HepG2 (cell line): ENCODE results near the gene PALM. TPM values are rescaled to one million over a fixed set of nuclear protein-coding genes. Genes with fewer than 3 reads are reported as not detected.

Experiments
- ATAC-seq: fragments of 200-7000 bp; cut with Tn5 transposase; 3 replicates; pipeline ENCODE4 v1.9.1; 2020; ENCODE audit warnings: mild to moderate bottlenecking, moderate library complexity
- BruUV-seq: library from RNA; stranded (reverse); fragments of 400-500 nt; replicated peaks from 2 replicates; lab custom pipeline; 2021; lab: Mats Ljungman, UMichigan
- CTCF ChIA-PET: fragments of 300-600 bp; formaldehyde crosslinking; extraction: SDS; loops from one replicate; lab custom pipeline; 2021; ENCODE audit warnings: low total read pairs, inconsistent platforms, low intra/inter-chr PET ratio; lab: Yijun Ruan, JAX
- POLR2A ChIA-PET: fragments of 350-600 bp; sonication (Branson Sonifier 250); formaldehyde crosslinking; loops from one replicate; lab custom pipeline; 2020; ENCODE audit warnings: antibody characterized with exemption, inconsistent platforms; lab: Yijun Ruan, JAX
- DNase-seq: peaks from one replicate; pipeline ENCODE4 v3.0.0-alpha.2; 2015; ENCODE audit warnings: low spot score
- FAIRE-seq: peaks from 3 replicates; lab custom pipeline; 2011; peaks lifted over from hg19 to GRCh38; lab: Jason Lieb, UNC
- H2AFZ ChIP-seq: one replicate; pipeline ENCODE4 v1.6.1; 2011; ENCODE audit warnings: low read length, inconsistent platforms
- H3K27ac ChIP-seq: fragments of 300-600 bp; 3 replicates; pipeline ENCODE4 v1.8.0; 2011; ENCODE audit warnings: mixed run types, mild to moderate bottlenecking, mixed read lengths, low read length, inconsistent platforms; ENCODE audit not compliant: insufficient read depth; ENCODE audit errors: extremely low read length
- H3K27me3 ChIP-seq, 2 experiments: fragments of 200-600 bp in 1 of 2; 2 replicates in 1 of 2; 3 replicates in 1 of 2; pipeline versions ENCODE4 v1.6.0 to v1.8.0; 2011; ENCODE audit warnings: low read length in 2 of 2, mild to moderate bottlenecking in 2 of 2, moderate library complexity in 2 of 2, inconsistent platforms in 1 of 2; ENCODE audit not compliant: insufficient read depth in 2 of 2, control insufficient read depth in 1 of 2
- H3K36me3 ChIP-seq, 2 experiments: fragments of 200-600 bp in 1 of 2; replicated peaks in 1 of 2; 2 replicates in 1 of 2; 3 replicates in 1 of 2; pipeline versions ENCODE4 v1.5.1 to v1.8.0; 2011; ENCODE audit warnings: low read length in 2 of 2, inconsistent platforms in 1 of 2; ENCODE audit not compliant: insufficient read depth in 2 of 2, control insufficient read depth in 1 of 2
- H3K4me1 ChIP-seq: 2 replicates; pipeline ENCODE4 v1.5.1; 2012; ENCODE audit warnings: low read length, inconsistent platforms; ENCODE audit not compliant: insufficient read depth
- H3K4me2 ChIP-seq: 2 replicates; pipeline ENCODE4 v1.6.0; 2011; ENCODE audit warnings: low read depth, low read length, inconsistent platforms
- H3K4me3 ChIP-seq, 3 experiments: fragments of 200-600 bp in 1 of 3; sonication (generic), shearing (Covaris generic) in 1 of 3; replicated peaks in 1 of 3; 2 replicates each; pipeline ENCODE4 v1.5.1; 2011 to 2016; ENCODE audit warnings: low read length in 3 of 3, inconsistent platforms in 2 of 3, low read depth in 2 of 3, mild to moderate bottlenecking in 2 of 3, control low read depth in 1 of 3, mixed read lengths in 1 of 3; ENCODE audit not compliant: insufficient read depth in 1 of 3
- H3K79me2 ChIP-seq: one replicate; pipeline ENCODE4 v1.6.1; 2011; ENCODE audit warnings: low read length, inconsistent platforms; ENCODE audit not compliant: insufficient read depth
- H3K9ac ChIP-seq: 2 replicates; pipeline ENCODE4 v1.6.0; 2011; ENCODE audit warnings: mild to moderate bottlenecking, low read depth, low read length, inconsistent platforms; ENCODE audit not compliant: insufficient read depth
- H3K9me3 ChIP-seq: 2 replicates; pipeline ENCODE4 v1.5.1; 2012; ENCODE audit warnings: mild to moderate bottlenecking, low read length
- H4K20me1 ChIP-seq: 2 replicates; pipeline ENCODE4 v1.6.0; 2011; ENCODE audit warnings: inconsistent platforms, mild to moderate bottlenecking, low read length, moderate library complexity; ENCODE audit not compliant: insufficient read depth
- BHLHE40 ChIP-seq: IDR thresholded peaks from 2 replicates; pipeline ENCODE4 v1.6.1; 2011; ENCODE audit warnings: low read length, improper control_type of control experiment
- HDAC2 ChIP-seq: sonication (generic); formaldehyde crosslinking; IDR thresholded peaks from 2 replicates; pipeline ENCODE4 v1.4.0; 2020; ENCODE audit warnings: missing genetic modification reagents
- MXD4 ChIP-seq: IDR thresholded peaks from 2 replicates; pipeline ENCODE4 v1.6.1; 2016; ENCODE audit warnings: mild to moderate bottlenecking, missing biosample characterization, missing genetic modification reagents
- SKIL ChIP-seq: sonication (generic); formaldehyde crosslinking; IDR thresholded peaks from 2 replicates; pipeline ENCODE4 v1.8.0; 2022; ENCODE audit warnings: missing genetic modification reagents, mild to moderate bottlenecking, moderate library complexity, borderline replicate concordance
- SOX13 ChIP-seq, 3 experiments: fragments of 450-650 bp in 1 of 3; sonication (generic) in 1 of 3; formaldehyde crosslinking in 1 of 3; IDR thresholded peaks in 2 of 3; conservative IDR thresholded peaks in 1 of 3; 2 replicates each; pipeline versions ENCODE4 v1.5.0 to v1.6.1; 2016 to 2020; ENCODE audit warnings: antibody characterized with exemption in 1 of 3, mild to moderate bottlenecking in 1 of 3, missing compliant biosample characterization in 1 of 3, missing genetic modification reagents in 1 of 3, moderate library complexity in 1 of 3
- TOPORS ChIP-seq: sonication (generic); formaldehyde crosslinking; IDR thresholded peaks from 2 replicates; pipeline ENCODE4 v1.8.0; 2023; ENCODE audit warnings: mild to moderate bottlenecking, missing genetic modification reagents
- YEATS2 ChIP-seq: sonication (generic); formaldehyde crosslinking; IDR thresholded peaks from 2 replicates; pipeline ENCODE4 v1.4.0; 2020; ENCODE audit warnings: missing genetic modification reagents, borderline replicate concordance
- ZFAT ChIP-seq: sonication (generic); formaldehyde crosslinking; conservative IDR thresholded peaks from 2 replicates; pipeline ENCODE4 v1.8.1; 2023; ENCODE audit warnings: missing genetic modification reagents, inconsistent platforms
- ZFP36 ChIP-seq: fragments of 150-350 bp; IDR thresholded peaks from 2 replicates; pipeline ENCODE4 v1.6.1; 2018; ENCODE audit warnings: borderline replicate concordance, low read length, low read depth; ENCODE audit not compliant: partially characterized antibody
- ZNF737 ChIP-seq: sonication (generic); formaldehyde crosslinking; IDR thresholded peaks from 2 replicates; pipeline ENCODE4 v1.5.0; 2020; ENCODE audit warnings: missing genetic modification reagents, mild to moderate bottlenecking, borderline replicate concordance
- ZNF770 ChIP-seq: sonication (generic); formaldehyde crosslinking; IDR thresholded peaks from 2 replicates; pipeline ENCODE4 v1.5.0; 2020; ENCODE audit warnings: mild to moderate bottlenecking, missing genetic modification reagents
- WGBS: methylation state at CpG from one replicate; pipeline ENCODE4 v1.1.6; 2017; ENCODE audit warnings: low lambda C conversion rate; 5-methylcytosine and 5-hydroxymethylcytosine counted together
- in situ Hi-C: cut with HindIII; loops from 2 replicates; pipeline ENCODE4 v1.10.0; 2017; ENCODE audit warnings: low pct_unique_long_range_greater_than_20kb; ENCODE audit not compliant: extremely low pct_ligation_motif_present
- intact Hi-C: fragments of 100-400 bp; cut with micrococcal nuclease; formaldehyde crosslinking; loops from one replicate; pipeline ENCODE4 v1.10.0; 2022; ENCODE audit not compliant: unreplicated experiment
- polyA plus RNA-seq, 8 experiments: library from polyadenylated mRNA; depleted of rRNA in 3 of 8; stranded (reverse) in 7 of 8; unstranded in 1 of 8; fragments of >200 nt; fragmentation: Illumina TruSeq in 4 of 8; extraction: Trizol in 4 of 8; gene quantifications; 2 replicates each; pipeline versions ENCODE4 v1.2.1 to v1.2.3, GENCODE V29; 2011 to 2016; ENCODE audit warnings: low read depth in 4 of 8, missing spikeins in 1 of 8, mixed read lengths in 1 of 8; ENCODE audit not compliant: insufficient read depth in 1 of 8
- total RNA-seq, 5 experiments: library from RNA; depleted of rRNA; stranded (reverse); fragments of >200 nt; fragmentation: Illumina TruSeq; extraction: Trizol; gene quantifications; 2 replicates each; pipeline ENCODE4 v1.2.3, GENCODE V29; 2016; ENCODE audit warnings: low read depth in 1 of 5
- TF ChIP-seq, protein P1 (sequence below): sonication (generic); formaldehyde crosslinking; conservative IDR thresholded peaks from 2 replicates; pipeline ENCODE4 v1.8.0; 2022; ENCODE audit warnings: missing genetic modification reagents

Gene PALM
- total and polyA plus RNA-seq, 2 of the 13 experiments (the other 11 are each of a cell fraction or from before 2014, with no cell fraction given): 4.0 to 9.7 TPM

DNA sequence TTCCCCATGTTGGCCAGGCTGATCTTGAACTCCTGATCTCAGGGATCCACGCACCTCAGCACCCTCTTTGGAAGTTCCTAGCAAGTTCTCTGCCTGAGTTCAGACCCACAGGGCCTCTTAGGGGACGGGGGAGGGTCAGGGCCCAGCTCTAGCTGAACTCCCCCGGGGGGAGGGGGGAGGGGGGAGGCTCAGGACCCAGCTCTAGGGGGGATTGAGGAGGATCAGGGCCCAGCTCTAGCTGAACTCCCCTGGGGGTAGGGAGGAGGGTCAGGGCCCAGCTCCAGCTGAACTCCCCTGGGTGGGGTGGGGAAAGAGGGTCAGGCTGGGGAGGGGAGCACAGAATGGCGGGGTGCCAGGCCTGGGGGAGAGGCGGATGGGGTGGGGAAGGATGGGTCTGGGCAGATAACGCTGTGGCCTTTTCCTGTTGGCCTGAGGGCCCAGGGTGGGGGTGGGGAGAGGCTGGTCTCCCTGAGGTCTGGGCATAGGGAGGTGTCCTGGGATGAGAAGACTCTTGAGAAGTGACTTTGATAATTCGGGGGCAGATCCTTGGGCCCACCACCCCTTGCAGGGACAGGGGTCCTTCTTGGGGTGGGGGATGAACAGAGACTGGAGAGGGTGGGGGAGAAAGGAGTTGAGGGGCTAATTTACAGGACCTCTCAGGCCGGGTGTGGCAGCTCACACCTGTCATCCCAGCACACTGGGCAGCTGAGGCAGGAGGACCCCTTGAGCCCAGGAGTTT is 83.0 kb downstream of the PALM start (continued):
- TF ChIP-seq SKIL (CRISPR knock-in tag): no peak
- no peak for TF ChIP-seq YEATS2 (CRISPR knock-in tag)

DNA sequence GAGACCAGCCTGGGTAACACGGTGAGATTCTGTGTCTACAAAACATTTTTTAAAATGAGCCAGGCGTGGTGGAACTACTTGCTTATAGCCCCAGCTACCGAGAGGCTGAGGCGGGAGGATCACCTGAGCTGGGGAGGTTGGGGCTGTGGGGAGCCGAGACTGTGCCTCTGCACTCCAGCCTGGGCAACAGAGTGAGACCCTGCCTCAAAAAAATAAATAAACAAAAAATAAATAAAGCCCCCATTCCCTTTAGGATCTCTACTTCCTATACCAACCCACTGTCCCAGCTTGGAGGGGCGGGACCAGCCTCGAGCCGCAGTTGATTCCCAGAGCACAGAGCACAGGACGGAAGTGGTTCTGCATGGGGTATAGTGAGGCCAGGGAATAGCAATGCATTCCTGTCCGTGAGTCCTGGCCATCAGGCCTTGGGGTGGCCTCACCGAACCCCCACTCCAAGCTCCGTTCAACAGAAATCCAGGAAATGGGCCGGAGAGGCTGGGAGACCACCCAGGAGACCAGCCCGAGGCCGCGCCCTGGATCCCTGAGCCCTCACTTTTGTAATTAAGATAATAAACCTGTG is 83.7 kb downstream of the PALM start:
- Histone ChIP-seq H3K36me3 (no peaks in the 10 kb centered on the region), H4K20me1 (no peaks in the 10 kb centered on the region), H3K4me2 (peak overlapping the region; percentile 43), H2AFZ (no peak overlapping the region), H3K79me2 (no peaks in the 10 kb centered on the region), H3K4me1 (peaks cover 77% of the 10 kb centered on the region), H3K9me3 (no peaks in the 10 kb centered on the region), H3K27ac (no peak overlapping the region), H3K4me3 (peak overlapping the region in 1 of 3 experiments; percentile 38; a peak in 1 of 6 replicates), H3K27me3 (no peaks in the 10 kb centered on the region), H3K9ac (peak overlapping the region; percentile 10; the same call in 1 of the 2 replicates)
- ChIA-PET POLR2A (interaction anchor here (1.1 kb wide), 1 partner anchor 9 kb away, joined by 4 read pairs; no protein-coding TSS in a partner anchor), CTCF (no interaction called here)
- in situ Hi-C loops: no loop called here
- 36% methylated on average over 9 of the region's 16 CpGs for WGBS
- ATAC-seq (no peak), DNase-seq (no peak), FAIRE-seq (no peak)
- intact Hi-C loops: no loop called here
- no TSS peak for BruUV-seq
- TF ChIP-seq, protein P1, sequence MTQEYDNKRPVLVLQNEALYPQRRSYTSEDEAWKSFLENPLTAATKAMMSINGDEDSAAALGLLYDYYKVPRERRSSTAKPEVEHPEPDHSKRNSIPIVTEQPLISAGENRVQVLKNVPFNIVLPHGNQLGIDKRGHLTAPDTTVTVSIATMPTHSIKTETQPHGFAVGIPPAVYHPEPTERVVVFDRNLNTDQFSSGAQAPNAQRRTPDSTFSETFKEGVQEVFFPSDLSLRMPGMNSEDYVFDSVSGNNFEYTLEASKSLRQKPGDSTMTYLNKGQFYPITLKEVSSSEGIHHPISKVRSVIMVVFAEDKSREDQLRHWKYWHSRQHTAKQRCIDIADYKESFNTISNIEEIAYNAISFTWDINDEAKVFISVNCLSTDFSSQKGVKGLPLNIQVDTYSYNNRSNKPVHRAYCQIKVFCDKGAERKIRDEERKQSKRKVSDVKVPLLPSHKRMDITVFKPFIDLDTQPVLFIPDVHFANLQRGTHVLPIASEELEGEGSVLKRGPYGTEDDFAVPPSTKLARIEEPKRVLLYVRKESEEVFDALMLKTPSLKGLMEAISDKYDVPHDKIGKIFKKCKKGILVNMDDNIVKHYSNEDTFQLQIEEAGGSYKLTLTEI: no peak
- TF ChIP-seq HDAC2 (CRISPR knock-in tag) (no peak), ZNF737 (no peak), BHLHE40 (no peak), ZFAT (CRISPR knock-in tag) (no peak), SOX13 (IDR thresholded peaks at IDR 0.05) (no peak), SOX13 (CRISPR knock-in tag; conservative IDR thresholded peaks at IDR 0.05 in 1 of 2, IDR thresholded peaks at IDR 0.05 in 1 of 2) (no peak), TOPORS (CRISPR knock-in tag) (no peak), MXD4 (CRISPR knock-in tag) (no peak), ZNF770 (CRISPR knock-in tag) (peak; percentile 15; the same call in 1 of the 2 replicates), ZFP36 (no peak)
